ENCODE measurements around the gene ABHD17C. TPM values are rescaled to one million over a fixed set of nuclear protein-coding genes. Genes with fewer than 3 reads are reported as not detected.

The ABHD17C gene
- total RNA-seq, 4 donors from 2014 or later: 0.29 to 13.6 (median 6.5) TPM

DNA sequence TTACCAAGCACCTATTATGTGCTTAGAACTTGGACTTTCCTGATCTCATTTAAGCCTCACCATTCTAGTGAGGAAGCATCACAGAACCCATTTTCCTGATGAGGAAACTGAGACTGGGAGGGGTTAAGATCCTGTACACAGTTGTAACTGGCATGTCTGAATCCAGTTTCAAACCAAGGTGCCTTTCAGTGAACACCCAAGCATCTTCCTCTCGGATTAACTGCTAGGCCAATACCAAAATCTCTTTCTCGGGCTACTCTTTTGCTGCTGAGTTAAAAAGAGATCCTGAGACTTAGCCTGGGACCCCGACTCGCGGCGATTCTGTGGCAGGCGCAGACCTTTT, 83.5 kb downstream of the ABHD17C start:
- intact Hi-C loops (cut with DNase I; ENCODE audit: low total_unique reads): loop anchor here (5.0 kb wide), 1 partner anchor 326 kb away; no protein-coding TSS in a partner anchor
- H3K27me3 ChIP-seq: no peaks in the 10 kb centered on the region
- TF ChIP-seq POLR2A (IDR thresholded peaks at IDR 0.05): no peak
- TF ChIP-seq, protein P1, sequence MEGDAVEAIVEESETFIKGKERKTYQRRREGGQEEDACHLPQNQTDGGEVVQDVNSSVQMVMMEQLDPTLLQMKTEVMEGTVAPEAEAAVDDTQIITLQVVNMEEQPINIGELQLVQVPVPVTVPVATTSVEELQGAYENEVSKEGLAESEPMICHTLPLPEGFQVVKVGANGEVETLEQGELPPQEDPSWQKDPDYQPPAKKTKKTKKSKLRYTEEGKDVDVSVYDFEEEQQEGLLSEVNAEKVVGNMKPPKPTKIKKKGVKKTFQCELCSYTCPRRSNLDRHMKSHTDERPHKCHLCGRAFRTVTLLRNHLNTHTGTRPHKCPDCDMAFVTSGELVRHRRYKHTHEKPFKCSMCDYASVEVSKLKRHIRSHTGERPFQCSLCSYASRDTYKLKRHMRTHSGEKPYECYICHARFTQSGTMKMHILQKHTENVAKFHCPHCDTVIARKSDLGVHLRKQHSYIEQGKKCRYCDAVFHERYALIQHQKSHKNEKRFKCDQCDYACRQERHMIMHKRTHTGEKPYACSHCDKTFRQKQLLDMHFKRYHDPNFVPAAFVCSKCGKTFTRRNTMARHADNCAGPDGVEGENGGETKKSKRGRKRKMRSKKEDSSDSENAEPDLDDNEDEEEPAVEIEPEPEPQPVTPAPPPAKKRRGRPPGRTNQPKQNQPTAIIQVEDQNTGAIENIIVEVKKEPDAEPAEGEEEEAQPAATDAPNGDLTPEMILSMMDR (IDR thresholded peaks at IDR 0.05): no peak
- peak overlapping the region in 1 of 2 donors; percentile 31 for H3K4me3 ChIP-seq
- H3K4me1 ChIP-seq: peaks cover 0 to 14% of the 10 kb centered on the region in 2 donors
- DNase-seq: no peak
- no peaks in the 10 kb centered on the region for H3K9me3 ChIP-seq
- H3K36me3 ChIP-seq: no peaks in the 10 kb centered on the region
- H3K27ac ChIP-seq: no peak overlapping the region

DNA sequence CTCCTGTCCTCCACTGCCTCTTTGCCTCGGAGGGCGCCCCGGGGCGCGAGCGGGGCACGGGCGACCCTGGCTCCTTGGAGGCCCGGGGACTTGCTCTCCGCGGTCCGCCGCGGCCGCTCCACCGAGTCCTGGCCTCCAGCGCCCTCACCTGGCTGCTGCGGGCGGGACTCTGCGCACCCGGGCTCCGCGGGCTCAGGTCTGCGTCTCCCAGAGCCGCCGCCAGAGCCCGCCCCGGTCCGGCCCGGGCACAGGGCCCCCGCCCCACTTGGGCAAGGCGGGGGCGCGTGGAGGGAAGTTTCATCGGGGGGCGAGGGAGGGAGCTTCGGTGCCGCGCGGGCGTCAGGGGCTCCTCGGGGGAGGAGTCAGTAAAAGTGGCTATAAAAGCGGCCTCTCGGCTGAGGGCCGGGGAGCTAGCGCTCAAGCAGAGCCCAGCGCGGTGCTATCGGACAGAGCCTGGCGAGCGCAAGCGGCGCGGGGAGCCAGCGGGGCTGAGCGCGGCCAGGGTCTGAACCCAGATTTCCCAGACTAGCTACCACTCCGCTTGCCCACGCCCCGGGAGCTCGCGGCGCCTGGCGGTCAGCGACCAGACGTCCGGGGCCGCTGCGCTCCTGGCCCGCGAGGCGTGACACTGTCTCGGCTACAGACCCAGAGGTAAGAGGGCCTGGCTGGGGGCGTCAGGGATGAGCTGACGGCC, 84.0 kb downstream of the ABHD17C start, which contains the start of gene CEMIP:
TSS of gene CEMIP (plus strand) at position 407 of the 694 bp plus-strand sequence. CDS start 94,510 bp downstream, outside the sequence.
- Histone ChIP-seq H3K4me3 (peak within 1 kb of the TSS; percentile 31), H3K27ac (no peak within 1 kb of the TSS), H3K36me3 (no peaks in the 10 kb centered on the region), H3K4me1 (peaks cover 0 to 14% of the 10 kb centered on the region in 2 donors), H3K27me3 (no peaks in the 10 kb centered on the region), H3K9me3 (no peaks in the 10 kb centered on the region)
- intact Hi-C loops (cut with DNase I; ENCODE audit: low total_unique reads): loop anchor here (5.0 kb wide), 1 partner anchor 327 kb away; no protein-coding TSS in a partner anchor
- TF ChIP-seq, protein P1 (IDR thresholded peaks at IDR 0.05): peak; percentile 60 to 89 (median 74)
- TF ChIP-seq POLR2A (IDR thresholded peaks at IDR 0.05): no peak
- DNase-seq: peak; percentile 22 to 67

DNA sequence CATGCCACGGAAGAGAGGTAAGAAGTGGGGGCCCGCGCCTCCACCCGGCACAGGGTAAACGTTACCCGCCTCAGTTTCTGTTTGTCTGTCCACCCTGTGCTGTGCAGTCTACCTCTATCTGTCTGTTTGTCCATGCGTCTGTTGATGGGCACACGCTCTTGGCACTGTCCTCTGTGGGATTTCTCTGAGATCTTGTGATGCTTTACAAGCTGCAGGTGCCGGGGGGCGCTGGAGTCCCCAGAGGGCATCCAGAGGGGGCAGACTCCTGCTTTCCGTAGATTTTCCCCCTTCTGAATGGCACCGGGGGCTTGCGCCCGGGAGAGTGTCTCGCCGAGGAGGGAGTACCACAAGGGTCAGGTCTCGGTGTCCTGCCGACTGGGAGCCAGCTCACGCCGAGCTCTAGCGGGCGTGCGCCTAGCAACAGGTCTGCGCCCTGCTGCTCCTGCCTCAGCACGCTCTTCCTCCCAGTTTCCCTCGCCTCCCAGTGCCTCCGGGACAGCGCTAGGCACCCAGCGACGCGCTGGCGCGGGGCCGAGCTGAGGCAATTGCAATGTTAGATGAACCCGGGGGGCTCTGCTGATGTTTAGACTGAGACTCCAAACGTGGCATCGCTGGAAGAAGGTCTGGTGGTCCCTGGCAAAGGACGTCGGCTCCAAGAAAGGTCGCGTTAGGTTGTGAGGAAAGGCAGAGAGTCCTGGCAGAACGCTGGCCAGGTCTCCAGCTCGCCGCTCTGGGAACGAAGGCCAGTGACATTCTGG, 84.7 kb downstream of the ABHD17C start:
- TF ChIP-seq POLR2A (IDR thresholded peaks at IDR 0.05): no peak
- TF ChIP-seq, protein P1 (IDR thresholded peaks at IDR 0.05): no peak
- peak in 1 of 2 donors; percentile 20 for DNase-seq
- no peaks in the 10 kb centered on the region for H3K9me3 ChIP-seq
- H3K4me1 ChIP-seq: peaks cover 0 to 14% of the 10 kb centered on the region in 2 donors
- intact Hi-C loops (cut with DNase I; ENCODE audit: low total_unique reads): loop anchor here (5.0 kb wide), 1 partner anchor 328 kb away; no protein-coding TSS in a partner anchor
- no peak overlapping the region for H3K27ac ChIP-seq
- no peaks in the 10 kb centered on the region for H3K27me3 ChIP-seq
- H3K4me3 ChIP-seq: peak overlapping the region; percentile 31
- no peaks in the 10 kb centered on the region for H3K36me3 ChIP-seq

DNA sequence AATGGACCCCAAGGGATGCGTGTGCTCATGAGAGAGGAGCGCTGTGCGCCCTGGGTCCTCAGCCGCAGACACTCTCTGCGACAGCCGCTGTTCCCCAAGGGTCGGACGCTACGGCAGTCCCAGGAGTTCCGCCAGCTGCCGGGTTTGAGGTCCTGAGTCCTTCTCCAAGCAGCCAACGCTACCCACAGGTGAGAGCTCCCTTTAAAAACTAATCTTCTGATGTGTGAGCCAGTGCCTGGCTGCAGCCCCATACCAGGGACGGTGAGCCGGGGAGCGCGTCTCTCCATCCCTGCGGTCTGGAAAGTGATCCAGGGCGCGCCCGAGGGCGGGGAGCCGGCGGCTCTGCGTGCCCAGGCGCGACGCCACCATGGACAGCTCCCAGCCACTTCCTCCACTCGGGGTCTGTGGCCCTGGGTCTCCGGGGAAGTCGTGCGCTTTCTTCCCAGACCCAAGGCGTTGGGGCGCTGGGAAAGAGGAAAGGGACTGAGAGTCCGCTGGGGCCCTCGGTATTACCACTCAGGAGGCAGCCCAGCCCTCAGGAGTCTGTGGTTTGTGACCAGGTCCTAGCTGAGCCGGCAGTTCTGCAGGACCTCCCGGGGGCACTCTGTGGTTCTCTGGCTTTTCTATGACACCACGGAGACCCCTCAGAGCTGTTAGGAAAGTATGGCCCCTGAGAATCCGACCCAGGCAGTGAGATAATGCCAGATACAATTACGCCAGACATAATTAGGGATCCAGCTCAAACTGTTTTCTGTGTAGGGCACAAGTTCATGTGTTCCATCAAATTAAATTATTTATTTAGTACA, 85.5 kb downstream of the ABHD17C start:
- Histone ChIP-seq H3K4me1 (peaks cover 0 to 14% of the 10 kb centered on the region in 2 donors), H3K36me3 (no peaks in the 10 kb centered on the region), H3K4me3 (no peak overlapping the region), H3K9me3 (no peaks in the 10 kb centered on the region), H3K27me3 (no peaks in the 10 kb centered on the region), H3K27ac (no peak overlapping the region)
- peak in 1 of 2 donors; percentile 33 for DNase-seq
- intact Hi-C loops (cut with DNase I; ENCODE audit: low total_unique reads): no loop called here
- TF ChIP-seq, protein P1 (IDR thresholded peaks at IDR 0.05): no peak
- no peak for TF ChIP-seq POLR2A (IDR thresholded peaks at IDR 0.05)

Data from uterus (tissue), 4 donors.